HG02571 (cell line): ENCODE results near the gene DYNC1I2.

Source experiments
- ATAC-seq: cut with Tn5 transposase; IDR thresholded peaks from one replicate; pipeline ENCODE4 v1.9.1; 2021; ENCODE audit warnings: mild to moderate bottlenecking, moderate library complexity; ENCODE audit not compliant: unreplicated experiment

The DYNC1I2 gene

DNA sequence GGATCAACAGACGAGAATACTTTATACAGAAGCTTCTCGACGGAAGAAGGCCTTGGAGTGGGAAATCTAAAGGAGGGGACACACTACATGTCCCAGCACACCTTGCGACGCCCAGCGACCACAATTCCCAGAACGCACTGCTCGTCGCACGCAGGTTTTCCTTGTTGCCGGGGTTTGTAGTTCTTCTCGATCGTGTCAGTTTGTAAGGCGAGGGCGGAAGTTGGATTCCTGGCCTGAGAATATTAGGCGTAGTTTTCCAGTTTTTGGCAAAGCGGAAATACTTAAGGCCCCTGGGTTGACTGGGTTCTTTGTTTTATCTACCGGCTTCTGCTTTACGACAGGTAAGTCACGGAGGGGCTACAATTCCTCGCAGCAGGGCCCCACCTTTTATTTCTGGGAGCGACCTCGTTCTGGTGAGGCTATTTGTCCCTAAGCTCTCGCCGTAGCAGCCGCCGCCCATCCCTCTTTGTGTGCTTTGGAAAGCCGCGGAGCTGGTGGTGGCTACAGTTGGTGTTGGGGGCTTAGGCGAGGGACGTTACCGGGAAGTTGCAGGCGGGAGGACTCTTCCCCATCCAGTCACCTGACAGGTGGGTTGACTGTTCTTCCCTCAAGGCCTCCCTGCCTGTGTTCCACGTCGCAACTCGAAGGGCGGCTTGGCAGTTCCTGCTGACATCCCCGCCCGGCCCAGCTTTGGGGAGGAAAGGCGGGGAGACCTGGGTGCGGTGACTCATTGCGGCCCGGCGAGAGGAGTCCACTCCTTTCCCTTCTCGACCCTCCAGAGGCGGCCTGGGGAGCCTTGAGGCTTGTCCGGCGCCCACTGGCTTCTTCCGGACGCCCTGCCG lies at the start of gene DYNC1I2:
Gene DYNC1I2, plus strand, starts transcription at position 183 of the 842 bp plus-strand sequence. CDS start 2,687 bp downstream, outside the sequence.
- ATAC-seq, result peak; percentile 89

DNA sequence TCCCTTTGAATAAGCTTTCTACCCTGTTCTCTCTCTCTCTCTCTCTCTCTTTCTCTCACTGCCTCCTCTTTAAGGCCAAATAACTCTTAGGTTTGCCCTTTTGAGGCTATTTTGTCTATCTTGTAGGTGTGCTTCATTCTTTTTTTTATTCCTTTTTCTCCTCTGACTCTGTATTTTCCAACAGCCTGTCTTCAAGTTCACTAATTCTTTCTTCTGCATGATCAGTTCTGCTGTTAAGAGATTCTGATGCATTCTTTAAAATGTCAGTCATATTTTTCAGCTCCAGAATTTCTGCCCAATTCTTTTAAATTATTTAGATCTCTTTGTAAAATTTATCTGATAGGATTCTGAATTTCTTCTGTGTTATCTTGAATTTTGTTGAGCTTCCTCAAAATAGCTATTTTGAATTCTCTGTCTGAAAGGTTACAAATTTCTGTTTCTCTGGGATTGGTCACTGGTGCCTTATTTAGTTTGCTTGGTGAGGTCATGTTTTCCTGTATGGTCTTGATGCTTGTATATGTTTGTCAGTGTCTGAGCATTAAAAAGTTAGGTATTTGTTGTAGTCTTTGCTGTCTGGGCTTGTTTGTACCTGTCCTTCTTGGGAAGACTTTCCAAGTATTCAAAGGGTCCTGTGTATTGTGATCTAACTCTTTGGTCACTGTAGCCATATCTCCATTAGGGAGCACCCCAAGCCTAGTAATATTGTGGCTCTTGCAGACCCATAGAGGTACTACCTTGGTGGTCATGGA lies 35.4 kb upstream of the DYNC1I2 start:
- no peak for ATAC-seq

DNA sequence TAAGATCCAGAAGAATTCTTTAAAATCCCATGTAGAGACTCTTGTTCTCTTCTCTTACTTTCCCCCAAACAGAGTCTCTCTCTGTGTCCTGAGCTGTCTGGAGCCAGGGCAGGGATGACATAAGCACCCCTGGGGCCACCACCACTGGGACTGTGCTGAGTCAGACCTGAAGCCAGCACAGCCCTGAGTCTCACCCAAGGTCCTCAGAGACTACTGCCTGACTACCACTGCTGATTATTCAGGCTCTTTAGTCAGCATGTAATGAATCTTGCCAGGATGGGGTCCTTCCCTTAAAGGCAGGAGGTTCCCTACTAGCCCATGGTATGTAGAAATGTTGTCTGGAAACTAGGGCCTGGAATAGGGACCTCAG lies 34.9 kb upstream of the DYNC1I2 start:
- no peak for ATAC-seq

DNA sequence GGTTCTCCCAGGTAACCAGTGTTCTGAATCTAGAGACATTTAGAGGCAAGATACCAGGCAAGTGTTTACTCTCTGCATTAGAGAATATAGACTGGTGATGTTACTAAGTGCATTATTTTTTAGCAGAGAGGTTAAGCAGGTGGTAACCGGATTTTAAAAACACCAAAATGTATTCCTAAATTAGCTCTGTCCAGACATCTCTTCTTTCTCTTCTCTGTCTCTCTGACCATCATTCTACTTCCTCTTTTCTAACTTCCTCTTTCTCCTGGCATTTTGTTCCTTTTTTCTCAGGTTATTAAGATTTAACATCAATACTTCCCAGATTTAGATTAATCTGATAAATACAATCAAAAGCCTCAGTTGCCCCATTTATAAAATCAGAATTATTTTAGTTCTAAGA lies 31.7 kb upstream of the DYNC1I2 start:
- ATAC-seq, result no peak

DNA sequence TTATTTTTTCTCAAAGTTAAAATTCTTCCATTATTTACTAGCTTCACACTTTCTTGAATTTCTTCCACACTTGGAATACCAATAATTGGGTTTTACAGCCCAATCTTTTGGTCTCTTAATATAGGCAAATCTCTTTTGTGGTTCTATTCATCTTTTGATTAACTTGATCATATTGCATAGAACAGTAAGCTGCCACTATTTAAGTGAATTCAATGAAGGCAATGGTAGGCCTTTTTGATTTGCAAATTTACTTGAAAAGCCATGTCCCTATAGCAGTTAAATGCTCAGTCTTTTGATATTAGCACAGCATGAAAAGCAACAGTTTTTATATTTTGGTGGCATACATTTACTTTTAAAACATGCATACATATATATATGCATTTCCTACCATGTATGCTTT lies 20.2 kb upstream of the DYNC1I2 start:
- no peak for ATAC-seq

DNA sequence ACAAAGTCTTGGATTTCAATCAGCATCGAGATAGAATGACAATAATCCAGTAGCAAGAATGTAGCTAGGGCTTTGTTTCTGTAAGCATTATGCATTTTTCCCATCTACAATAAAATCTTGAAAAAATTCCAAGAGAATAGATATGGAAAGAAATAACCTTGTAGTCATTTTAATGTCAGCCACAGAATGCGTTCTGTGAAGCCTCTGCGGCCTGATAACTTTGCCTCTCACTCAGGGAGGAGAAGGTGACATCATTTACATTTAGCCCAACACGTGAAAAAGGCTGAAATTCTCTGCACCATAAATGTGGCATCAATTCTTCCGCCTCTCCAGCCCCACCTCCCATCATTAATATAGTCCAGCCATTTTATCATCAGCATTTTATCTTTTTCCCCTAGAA lies 19.1 kb upstream of the DYNC1I2 start:
- no peak for ATAC-seq

DNA sequence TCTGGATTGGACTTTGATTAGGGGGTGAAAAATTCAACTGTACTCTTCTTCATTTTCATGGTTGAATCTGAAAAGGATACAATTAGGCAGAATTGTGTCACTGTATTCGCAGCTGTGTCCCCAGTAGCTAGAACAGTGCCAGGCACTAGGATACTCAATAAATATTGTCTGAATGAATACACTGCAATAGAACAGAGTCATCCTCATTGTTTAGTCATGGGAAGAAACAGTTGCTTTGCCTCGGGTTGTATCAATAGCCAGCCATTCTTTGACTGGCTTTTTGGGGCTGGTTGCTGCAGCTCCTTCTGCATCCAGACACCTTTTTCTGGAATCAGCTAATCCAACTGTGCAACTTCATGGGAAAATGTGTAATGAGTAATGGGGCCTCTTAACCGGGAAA lies 18.1 kb upstream of the DYNC1I2 start:
- ATAC-seq, result no peak

DNA sequence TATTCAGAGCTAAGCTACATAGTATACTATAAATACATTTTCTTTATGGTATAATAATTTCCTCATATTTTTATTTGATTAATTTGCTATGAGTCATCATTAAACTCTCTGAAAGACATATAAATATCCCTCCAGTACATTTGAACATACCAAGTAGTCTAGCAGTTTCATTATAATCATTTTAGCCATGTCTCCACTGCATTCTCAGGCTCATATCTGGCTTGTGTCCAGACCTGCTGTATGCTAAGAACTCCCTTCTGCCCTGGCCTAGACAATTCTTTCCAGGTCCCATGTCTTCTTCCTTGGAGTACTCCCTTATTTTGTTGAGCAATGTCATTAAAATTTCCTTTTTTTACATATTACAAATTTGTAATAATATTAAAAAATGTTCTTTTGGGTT lies 16.6 kb upstream of the DYNC1I2 start:
- ATAC-seq, result no peak

DNA sequence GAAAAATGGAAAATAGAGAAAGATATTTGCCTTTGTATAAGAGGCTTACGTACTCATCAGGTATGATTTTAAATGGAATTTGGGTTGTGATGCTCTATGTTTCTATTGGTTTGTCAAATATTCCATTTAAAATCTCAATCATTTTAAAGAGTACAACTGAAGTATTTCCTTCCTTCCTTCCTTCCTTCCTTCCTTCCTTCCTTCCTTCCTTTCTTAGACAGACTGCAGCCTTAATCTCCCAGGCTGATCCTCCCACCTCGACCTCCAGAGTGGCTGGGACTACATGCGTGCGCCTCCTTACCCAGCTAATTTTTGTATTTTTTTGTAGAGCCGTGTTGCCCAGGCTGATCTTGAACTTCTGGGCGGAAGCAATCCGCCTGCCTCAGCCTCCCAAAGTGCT lies 15.4 kb upstream of the DYNC1I2 start:
- ATAC-seq, result no peak

DNA sequence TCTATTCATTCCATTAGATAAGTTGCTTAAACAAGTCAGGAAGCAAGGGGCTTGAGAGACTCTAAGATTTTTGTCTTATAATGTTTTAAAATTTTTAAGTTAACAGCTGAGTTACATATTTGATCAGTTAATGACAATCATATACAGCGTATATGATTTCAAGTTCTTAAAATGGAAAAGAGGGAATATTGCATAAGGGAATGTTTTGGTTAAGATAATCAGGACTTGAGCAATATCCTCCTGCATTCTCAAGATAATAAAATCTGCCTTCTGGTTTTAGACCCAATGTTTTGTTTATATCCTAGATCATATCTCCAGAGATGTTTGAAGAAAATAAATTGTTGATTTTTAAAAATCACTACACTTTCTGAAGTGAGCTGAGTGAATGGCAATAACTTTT lies 13.4 kb upstream of the DYNC1I2 start:
- no peak for ATAC-seq

DNA sequence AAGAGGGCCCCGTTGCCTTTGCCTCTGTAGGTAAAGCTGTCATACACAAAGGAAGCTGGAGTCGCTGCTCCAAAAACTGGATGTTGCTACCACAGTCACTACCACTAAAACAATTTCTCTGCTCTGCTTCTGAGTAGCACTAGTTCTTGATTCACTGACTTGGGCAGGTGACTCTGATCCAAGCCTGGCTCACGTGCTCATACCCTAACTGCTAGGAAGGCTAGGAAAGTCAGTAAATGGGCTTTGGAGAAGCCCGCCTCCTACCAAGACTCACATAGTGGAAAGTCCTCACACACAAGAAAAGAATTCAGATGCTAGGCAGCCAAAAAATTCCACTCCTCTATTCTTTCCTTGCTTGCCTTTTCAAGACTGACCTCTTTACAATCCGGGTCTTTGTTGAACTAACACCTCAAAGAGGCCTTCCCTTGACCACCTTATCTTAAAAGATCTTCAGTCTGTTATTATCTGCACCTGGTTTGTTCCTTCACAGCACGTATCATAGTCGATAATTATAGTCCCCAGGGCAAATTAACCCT lies 11.4 kb upstream of the DYNC1I2 start:
- ATAC-seq, result no peak

DNA sequence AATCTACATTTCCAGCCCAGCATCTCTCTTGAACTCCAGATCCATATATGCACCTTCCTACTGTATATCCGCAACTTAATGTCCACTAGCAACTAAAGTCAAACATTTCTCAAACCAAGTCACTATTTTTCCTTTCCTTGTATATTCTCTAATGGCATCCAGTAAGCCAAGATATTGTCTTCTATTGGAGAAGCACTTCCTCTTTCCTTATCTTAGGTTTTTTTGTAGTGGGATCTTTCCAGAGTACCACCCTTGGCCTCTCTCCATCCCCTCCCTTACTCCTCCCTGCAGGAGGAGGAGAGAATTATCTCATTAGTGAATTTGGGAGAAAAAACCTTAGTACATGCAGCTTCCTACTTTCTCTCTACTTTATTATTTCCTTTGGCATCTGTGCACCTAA lies 8.7 kb upstream of the DYNC1I2 start:
- no peak for ATAC-seq

DNA sequence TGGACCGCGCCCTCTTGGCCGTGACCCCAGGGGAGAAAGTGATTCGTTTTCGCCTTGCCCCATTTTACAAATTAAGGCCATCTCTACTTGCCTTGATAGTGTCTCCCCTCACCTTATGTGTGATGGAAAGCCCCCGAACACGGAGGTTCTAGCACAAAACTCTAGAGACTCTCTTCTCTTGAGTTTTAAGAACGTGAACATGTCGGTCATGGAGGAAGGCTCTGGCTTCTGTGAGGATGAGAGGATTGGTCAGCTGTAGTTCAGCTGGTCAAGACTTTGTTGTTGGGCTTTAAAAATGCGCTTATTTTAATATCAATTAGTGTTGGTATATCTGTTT lies 828 bp downstream of the DYNC1I2 start:
- ATAC-seq, result no peak

DNA sequence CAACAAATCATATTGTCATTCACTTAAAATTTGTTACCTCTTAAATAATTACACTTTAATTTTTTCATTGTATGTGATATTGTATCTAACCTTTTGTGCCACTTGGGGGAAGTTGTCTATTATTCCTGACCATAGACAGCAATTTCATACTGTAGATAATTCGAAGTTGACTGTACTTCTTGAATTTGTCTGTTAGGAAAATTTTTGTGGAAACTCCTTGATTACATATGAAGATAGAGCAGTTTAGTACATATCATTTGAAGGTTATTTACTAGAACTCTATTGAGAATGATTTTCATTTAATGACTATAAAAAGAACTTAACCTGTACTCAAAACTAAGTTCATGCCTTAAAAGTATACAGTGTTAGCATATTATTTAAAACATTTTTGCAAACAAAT lies 5.1 kb downstream of the DYNC1I2 start:
- ATAC-seq, result no peak

DNA sequence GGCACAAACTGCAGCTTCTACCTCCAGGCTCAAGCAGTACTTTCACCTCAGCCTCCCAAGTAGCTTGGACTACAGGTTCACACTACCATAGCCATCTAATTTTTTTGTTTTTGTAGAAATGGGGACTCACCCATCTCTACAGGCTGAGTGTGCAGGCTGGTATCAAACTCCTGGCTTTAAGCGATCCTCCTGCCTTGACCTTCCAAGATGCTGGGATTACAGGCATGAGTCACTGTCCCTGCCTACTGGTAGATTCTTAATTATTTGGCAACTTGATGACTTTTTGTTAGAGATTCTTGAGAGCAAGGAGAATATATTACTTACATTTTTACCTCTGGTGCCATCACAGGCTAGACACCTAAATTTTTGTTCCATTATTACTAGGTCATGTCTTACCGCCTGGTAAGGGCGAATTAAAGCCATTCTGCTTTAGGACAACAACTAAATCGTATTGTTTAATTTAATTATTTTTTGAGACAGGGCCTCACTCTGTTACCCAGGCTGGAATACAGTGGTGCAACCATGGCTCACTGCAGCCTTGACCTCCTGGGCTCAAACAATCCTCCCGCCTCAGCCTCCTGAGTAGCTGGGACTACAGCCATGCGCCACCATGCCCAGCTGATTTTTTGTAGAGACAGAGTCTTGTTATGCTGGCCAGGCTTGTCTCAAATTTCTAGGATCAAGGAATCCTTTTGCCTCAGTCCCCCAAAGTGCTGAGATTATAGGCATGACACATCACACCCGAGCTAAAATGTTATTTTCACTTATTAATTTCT lies 15.7 kb downstream of the DYNC1I2 start:
- no peak for ATAC-seq

DNA sequence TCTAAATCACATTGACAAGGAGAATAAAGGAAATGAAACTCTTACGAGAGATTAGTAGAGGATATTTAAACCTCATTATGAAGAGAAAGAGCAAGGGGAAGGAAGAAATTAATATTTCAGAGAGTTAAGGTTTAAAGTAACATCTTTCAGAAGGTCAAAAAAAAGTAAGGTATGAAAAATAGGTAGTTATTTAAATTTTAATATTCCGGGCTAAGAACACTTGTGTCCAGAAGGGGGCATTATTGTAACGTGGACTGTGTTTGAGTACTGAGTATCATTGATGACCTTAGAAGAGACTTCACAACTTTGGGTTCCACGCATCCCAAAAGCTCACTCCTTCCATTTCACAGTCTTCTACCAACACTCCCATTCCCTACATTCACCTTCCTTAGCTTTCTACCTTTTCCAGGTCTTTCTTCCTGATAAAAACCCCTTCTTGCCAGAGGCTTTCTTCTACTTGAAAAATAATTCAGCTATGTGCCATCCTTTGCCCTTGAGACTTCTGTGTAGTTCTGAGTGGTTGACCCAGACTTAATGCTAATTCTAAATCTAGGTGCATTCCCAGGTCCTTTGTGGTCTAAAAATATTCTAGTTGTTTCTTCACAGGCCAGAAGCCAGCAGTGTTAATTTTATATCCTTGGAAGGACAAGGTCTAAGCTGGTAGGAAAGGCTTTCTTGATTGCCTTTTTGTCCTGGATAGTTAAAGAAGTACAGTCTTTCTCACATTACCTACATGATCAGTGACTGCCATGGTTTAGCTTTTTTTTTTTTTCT lies 16.5 kb downstream of the DYNC1I2 start:
- ATAC-seq, result no peak

DNA sequence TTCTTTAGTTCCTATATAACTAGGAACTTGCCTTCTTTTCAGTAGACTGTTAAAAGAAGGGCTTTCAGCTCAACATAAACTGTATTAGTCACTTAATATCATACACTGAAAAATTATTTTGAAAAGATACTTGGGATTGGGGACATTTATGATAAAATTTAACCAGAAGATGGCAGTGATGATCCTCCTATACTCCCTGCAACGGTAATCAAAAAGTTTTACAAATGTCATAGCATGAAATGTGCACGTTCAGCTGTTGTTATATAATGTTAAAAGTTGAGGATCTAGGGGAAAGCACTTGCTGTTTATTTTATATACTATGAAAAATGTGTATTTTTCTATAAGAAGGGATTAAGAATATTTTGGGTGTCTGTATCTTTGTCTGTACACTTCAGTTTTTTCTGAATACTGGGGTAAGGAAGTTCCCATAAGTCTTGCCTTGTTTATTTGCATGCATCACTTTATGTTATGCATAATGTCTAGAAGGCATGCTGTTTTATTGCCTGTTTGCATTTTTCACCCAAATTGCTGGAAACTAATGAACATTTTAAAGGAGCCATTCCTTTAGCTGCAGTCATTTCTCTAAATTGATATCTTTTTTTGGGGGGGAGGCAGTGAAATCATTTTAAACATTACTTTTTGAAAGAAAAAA lies 19.0 kb downstream of the DYNC1I2 start:
- no peak for ATAC-seq

DNA sequence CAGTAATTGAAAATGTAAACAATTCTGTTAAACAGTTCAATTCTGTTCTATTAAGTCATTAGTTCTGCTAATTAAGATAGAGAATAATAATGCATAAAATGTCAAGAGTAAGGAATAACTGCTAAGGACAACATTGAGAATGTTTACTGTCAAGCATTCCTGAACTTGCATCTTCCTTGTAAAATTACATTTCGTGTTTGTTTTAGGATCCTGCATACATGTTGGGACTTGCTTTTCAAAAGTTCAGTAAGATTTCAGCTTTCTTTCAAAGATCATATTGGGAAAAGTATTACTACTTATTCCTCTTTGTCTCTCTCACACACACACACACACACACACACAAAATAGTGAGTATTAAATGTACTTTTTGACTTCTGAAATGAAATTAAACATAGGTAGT lies 20.5 kb downstream of the DYNC1I2 start:
- ATAC-seq, result no peak

DNA sequence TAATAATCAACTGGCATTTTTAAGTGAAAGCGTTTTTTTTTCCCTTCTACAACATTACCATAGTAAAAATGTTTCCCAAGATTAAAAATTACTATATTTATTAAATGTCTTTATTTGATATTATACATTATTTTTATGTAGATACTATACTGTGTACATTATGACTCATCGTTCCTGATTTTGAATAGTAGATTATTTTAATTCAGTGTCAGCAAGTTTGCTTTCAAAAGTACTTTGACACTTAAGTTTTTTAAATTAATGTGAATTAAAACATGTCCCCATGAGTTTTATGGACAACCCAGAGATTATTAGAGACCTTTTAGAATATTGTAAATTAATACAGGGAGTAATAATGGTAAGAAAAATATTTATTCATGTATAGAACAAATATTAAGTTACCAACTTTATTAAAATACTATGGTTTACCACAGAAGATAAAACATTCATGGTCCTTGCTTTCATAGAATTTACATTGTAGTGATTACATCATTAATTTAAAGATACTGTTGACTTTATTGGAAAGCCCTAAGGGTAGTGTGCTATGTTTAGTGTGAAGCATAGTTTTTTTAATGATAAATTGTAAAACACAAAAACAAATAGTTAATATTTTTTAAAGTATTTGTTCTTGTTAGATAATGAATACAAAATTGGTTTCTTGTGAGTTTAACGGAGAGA lies 21.9 kb downstream of the DYNC1I2 start:
- no peak for ATAC-seq

DNA sequence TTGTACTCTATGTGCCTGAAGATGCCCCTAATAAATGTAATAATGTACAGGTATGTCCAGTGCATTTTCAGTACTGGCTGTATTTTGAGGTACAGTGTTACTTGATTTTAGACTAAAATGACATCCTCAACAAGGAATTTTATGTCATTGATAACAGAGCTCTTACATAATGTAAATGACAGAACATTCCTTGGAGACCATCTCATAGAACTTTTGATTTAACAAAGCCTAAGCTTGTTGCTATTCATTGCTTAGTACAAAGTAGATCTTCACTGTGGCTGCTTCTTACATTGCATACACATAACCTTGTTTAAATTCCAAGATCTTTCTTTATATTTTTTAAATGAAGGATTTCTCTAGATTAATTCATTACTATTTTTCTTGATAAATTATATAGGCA lies 24.1 kb downstream of the DYNC1I2 start:
- ATAC-seq, result no peak
